Testis (tissue), 2 donors: Measurements from ENCODE around the gene S1PR5.

Experiments
- CTCF ChIP-seq, 3 experiments: fragments of 450-650 bp in 2 of 3; fragments of 200-600 bp in 1 of 3; sonication (generic) in 1 of 3; IDR thresholded peaks; one replicate each; pipeline ENCODE4 v1.5.1; 2016 to 2019; ENCODE audit warnings: antibody characterized with exemption in 3 of 3, mild to moderate bottlenecking in 2 of 3, moderate library complexity in 1 of 3
- POLR2A ChIP-seq: fragments of 450-650 bp; IDR thresholded peaks from one replicate; pipeline ENCODE4 v1.6.1; 2017; ENCODE audit warnings: antibody characterized with exemption, mild to moderate bottlenecking, moderate library complexity

- TF ChIP-seq CTCF (IDR thresholded peaks at IDR 0.05), result no peak
- TF ChIP-seq POLR2A, result no peak
These were observed 15.2 kb upstream of the S1PR5 start for GRCh38 chr19:10532457-10532856.
